HG03066 (cell line): Measurements from ENCODE around the gene NAXD.
"Not testable (repeated sequence)": the region's sequence is repeated elsewhere in the genome, so short reads cannot be mapped to it uniquely, and the experiment has no call there.

Source experiments
- ATAC-seq: cut with Tn5 transposase; IDR thresholded peaks from one replicate; pipeline ENCODE4 v1.9.1; 2021; ENCODE audit warnings: low read depth; ENCODE audit not compliant: unreplicated experiment

The NAXD gene

DNA sequence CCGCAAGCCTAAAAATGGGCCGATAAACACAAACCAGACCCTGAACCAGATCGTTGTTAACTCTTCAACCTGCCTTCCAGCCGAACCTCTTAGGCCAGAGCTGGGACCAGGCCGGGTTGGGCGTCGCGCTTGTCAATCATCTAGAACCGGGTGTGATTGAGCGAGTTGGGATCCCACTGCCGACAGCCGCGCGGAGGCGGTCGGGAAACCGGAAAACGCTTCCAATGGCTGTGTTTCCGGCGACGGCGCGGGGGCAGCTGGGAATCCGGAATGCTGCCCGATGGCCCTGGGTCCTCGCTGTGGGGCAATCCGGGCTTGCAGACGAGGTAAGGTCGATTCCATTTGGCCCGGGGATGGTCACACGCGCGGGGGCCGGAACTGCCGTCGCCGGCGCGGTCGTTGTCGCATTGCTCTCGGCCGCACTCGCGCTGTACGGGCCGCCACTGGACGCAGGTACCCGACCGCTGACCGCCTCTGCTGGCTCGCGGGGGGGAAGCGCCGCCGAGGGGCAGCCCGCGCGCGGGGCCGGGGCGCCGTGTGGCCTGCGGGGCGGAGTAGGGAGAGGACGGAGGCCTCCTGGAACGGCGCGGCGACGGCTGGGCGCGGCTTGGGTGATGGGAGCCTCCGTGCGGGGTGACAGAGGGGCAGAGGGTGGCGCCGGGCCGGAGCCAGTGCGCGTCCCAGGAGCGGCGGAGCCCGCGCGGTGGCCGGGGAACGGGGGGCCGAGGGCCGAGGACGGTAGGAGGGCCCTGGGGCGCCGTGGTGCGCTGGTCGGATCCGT, at the start of gene NAXD:
NAXD (plus strand) TSS at position 224 of the 781 bp plus-strand sequence; CDS start at position 281, 57 bp downstream.
- ATAC-seq: peak; percentile 60

DNA sequence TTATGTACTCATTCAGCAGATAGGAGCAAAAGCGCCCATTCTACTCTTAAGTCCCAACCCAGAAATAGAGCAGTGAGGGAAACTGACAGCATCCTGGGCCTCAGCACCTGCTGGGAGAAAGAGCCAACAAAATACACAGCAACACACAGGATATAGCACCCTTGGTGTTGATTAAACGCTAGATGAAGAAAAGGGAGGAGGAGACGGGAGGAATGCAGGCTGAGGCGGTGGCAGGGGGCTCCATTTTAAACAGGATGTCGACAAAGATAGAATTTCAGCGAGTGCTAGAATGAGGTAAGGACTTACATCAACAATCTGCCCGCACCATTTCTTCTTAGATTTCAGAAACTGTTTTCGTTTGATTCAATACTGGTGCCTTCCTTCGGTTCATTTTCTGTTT, 49.2 kb upstream of the NAXD start:
- ATAC-seq: no peak

DNA sequence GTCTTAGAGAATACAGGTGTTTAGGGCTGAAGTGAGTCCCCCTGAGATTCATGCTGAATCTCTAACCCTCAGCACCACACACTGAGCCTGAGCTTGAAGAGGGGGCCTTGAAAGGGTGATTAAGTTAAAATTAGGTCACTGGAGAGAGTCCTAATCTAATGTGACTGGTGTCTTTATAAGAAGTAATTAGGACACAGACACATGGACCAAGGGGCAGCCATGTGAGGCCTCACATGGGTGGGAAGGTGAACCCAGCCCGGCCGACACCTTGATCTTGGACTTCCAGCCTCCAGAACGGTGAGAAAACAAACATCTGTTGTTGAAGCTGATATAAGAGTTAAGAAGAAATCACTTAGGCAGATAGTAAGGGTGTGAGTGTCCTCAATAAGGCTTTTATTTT, 46.7 kb upstream of the NAXD start:
- no peak for ATAC-seq

DNA sequence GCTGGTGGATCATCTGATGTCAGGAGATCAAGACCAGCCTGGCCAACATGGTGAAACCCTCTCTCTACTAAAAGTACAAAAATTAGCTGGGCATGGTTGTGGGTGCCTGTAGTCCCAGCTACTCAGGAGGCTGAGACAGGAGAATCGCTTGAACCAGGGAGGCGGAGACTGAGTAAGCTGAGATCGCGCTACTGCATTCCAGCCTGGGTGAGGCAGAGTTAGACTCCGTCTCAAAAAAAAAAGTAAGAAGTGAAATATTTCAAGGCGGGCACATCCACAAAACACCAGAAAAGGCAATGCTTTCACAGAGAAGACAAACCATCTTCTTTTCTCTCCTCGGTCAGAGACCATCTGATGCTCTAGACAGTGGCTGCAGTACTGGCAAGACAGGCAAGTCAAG, 45.4 kb upstream of the NAXD start:
- ATAC-seq: not testable (repeated sequence)

DNA sequence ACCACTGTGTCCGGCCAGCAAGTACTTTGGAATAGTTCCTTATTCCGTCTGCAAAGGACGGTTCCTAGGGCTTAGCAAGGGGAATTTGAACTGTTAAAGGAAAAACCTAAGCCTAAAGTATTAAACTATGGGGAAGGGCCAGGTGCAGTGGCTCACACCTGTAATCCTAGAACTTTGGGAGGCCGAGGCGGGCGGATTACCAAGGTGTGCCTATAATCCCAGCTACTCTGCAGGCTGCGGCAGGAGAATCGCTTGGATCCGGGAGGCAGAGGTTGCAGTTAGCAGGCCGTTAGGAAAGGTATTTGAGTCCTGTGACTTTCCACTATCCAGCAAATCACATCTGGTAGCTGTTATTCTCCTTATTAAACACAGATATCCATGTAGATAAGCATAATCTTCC, 44.5 kb upstream of the NAXD start:
- no peak for ATAC-seq

DNA sequence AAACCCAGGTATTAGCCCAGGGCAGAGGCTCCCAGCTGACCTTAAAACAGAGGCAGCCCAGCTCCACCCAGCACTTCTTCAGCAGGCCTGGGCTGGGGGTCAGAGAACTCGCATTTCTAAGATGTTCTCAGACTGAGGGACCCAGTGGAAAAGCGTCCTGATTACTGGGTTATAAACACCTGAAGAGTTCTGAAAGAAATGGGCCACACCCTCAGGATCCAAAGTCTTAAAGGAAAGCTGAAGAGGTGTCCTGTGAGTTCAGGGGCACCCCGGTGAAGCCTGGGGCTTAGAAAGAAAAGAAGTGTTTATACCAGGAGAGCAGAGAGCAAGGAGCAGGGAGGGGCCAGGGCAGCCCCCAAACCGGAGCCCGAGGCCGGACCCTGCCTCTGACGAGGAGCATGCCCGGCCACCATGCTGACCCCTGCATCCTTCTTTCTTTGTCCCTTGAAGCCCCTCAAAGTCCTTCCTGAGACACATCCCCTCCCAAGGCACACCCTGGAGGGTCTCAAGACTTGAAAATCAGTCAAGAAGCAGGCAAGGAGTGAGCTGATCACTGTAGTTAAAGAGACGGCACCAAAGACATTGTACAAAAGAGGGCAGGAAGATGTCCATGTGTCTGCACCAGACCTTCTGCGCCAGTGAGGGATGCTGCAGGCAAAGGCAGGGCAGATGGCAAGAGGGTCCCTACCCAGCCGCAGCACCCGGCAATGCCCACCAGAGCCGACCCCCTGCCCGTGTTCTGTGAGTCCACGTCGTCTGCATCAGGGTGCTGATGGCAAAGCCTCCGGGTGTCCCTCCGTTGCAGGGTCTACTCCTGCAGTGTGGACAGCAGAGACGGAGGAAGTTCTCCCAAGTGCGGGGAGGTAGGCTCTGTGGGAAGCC, 43.2 kb upstream of the NAXD start:
- no peak for ATAC-seq

DNA sequence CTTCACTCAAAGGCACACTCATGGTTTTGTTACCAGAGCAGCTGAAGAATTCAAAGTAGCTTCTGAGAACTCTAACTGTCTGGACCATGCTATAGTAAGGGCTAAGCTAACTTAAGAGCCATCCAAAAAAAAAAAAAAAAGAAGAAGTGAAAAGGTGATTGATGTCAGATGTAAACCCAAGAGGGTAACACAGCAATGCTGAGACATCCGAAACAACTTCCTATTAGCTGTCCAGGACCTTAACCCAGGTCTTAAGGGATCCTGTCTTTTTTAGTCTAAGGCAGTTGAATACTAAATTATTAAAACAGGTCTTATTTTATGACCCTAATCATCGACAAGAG, 42.6 kb upstream of the NAXD start:
- peak; percentile 46 for ATAC-seq

DNA sequence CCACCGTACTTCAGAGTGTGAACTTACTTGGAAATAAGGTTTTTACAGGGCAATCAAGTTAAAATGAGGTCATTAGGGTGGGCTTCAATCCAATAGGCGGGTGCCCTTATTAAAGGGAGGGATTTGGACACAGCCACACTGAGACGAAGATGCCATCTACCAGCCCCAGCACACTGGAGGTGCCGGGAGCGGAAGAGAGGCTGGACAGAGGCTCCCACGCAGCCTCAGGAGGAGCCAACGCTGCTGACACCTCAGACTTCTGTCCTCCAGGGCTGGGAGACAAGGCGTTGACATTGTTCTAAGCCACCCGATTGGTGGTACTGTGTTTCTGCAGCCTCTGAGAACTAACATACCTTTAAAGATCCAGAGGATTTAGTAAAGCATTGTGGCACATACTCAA, 41.2 kb upstream of the NAXD start:
- no peak for ATAC-seq

DNA sequence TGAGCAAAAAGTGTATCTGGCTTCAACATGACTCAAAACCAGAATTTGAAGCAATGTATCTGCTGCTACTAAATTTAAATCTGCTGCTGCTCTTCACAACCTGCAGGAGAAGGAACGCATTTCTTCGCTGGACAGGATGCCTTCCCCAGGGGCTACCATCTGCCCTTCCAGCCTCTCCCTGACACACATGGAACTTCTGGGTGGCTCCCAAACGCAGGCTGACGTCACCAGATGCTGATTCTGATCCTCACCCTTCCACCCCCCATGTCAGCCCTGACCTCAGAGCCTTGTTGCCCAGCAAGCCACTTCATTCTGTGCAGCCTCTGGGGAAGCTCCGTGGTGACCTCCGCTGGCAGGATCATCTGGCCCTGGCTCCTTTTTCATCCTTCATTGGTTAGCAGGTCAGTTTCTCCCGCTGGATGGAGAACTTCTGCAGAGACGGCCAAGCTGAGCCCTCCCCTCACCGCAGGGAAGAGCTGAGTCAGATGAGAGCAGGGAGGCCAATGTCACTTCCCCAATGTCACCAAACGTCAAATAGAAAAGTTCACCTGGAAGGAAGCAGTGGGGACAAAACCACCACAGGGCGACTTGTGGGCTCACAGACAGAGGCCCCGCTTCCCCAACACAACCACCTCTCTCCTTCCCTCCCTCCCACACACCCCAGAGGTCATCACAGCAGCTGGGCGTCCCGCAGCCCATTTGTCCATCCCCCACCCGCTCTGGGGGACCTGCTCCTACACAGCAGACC, 39.8 kb upstream of the NAXD start:
- peak; percentile 76 for ATAC-seq

DNA sequence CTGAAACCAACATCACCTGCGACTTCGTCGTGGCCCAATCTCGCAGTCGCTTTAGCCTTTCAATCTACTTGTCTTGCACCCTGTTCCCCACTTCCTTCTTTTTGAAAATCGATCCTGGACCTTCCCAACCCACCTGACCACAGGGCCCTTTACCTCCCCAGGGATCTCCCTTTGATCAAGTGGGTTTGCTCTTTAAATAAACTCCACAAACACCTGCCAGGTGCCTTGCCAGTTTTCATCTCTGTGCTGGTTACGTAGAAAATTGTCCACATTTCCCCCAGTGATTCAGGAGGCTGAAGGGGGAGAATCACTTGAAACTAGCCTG, 39.3 kb upstream of the NAXD start:
- ATAC-seq: peak; percentile 1

DNA sequence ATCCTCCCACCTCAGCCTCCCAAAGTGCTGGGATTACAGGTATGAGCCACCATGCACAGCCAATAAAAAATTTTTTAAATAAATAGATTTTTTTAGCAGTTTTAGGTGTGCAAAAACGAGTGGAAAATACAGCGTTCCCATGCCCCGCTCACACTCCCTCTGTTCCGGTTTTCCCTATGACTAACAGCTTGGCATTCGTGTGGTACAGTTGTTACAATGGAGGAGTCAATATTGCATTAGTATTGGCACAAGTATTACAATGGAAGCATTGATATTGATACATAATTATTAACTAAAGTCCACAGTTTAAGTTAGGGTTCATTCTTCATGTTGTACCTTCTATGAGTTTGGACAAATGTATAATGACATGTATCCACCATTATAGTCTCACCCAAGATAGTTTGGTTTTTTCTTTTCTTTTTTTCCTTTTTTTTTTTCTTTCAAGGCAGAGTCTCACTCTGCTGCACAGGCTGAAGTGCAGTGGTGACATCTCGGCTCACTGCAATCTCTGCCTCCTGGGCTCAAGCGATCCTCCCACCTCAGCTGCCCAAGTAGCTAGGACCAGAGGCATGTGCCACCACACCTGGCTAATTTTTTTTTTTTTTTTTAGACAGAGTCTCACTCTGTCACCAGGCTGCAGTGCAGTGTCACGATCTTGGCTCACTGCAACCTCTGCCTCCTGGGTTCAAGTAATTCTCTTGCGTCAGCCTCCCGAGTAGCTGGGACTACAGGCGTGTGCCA, 38.4 kb upstream of the NAXD start:
- ATAC-seq: no peak

DNA sequence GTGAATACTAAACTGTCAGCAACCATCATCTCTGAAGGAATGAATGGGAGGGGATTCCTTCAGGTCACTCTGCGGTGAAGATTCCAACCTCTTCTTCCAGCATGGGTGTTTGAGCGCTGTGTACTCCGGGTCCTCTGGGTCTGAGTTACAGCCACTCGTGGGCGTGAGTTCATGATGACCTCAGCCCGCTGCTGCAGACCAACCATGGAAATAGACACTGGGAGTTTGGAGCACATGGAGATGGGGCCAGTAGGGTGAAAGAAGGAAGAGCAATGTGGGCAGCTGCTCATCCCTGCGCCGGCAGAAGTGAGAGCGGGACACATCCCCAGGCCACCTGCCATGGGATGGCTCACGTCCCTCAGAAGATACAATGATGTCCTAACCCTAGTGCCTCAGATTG, 37.0 kb upstream of the NAXD start:
- no peak for ATAC-seq

DNA sequence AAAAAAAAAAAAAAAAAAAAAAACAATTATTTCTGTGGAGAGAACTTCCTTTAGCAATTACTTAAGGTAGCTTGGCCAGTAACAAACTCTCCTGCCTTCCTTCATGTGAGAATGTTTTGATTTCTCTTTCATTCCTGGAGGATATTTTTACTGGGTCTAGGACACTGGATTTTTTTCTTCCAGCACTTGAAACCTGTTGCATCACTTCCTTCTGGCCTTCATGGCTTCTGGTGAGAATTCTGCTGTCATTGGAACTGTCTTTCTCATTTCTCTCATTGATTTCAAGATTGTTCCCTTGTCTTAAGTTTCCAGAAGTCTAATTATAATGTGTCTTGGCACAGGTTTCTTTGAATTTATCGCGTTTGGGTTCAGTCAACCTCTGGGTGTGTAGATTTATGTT, 34.5 kb upstream of the NAXD start:
- no peak for ATAC-seq

DNA sequence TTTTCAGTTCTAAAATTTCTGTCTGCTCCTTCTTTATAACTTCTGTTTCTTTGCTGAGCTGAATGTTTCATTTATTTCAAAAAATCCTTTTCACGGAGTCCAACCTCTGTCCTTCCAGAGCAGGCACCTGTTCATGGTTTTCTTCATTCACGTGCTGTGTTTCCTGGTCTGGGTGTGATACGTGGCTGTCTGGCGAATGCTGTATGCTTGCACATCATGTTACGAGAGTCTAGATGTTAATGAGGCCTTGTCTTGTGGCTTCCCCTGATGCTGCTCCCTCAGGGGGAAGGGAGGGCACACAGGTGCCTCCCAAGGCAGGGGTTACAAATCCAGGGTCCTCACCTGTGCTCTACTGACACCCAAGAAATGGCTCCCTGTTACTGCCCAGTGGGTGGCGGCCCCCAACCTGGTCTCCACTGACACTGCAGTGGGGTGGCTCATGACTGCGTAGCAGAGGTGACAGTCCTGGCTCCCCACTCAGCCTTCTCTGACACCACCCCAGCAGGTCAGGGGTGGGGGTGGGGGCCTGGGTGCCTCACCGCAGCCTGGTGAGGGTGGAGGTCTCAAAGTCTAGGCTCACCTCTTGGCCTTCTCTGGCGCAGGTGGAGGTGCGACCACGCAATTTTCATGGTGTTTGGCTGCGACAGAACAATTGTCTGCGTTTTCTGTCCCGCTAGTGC, 33.7 kb upstream of the NAXD start:
- no peak for ATAC-seq

DNA sequence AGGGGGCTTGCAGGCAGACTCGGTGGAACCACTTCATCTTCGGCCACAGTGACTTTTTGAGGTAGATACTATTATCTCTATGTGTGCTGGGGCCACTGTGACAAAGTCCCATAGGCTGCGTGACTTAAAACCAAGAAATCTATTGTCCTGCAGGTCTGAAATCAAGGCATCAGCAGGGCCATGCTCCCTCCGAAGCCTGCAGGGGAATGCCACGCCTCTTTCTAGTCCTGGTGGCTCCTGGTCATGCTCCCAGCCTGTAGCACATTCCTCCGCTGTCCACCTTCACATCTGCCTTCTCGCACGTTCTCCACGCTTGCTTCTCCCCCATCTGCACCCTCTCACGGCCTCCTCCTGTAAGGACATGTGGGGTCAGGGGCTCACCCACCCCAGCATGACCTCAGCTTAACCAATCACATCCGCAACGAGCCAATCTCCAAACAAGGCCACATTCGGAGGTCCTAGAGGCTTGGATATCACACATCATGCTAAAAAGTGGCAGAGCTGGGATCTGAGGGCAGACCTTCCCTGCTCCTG, 32.9 kb upstream of the NAXD start:
- ATAC-seq: no peak

DNA sequence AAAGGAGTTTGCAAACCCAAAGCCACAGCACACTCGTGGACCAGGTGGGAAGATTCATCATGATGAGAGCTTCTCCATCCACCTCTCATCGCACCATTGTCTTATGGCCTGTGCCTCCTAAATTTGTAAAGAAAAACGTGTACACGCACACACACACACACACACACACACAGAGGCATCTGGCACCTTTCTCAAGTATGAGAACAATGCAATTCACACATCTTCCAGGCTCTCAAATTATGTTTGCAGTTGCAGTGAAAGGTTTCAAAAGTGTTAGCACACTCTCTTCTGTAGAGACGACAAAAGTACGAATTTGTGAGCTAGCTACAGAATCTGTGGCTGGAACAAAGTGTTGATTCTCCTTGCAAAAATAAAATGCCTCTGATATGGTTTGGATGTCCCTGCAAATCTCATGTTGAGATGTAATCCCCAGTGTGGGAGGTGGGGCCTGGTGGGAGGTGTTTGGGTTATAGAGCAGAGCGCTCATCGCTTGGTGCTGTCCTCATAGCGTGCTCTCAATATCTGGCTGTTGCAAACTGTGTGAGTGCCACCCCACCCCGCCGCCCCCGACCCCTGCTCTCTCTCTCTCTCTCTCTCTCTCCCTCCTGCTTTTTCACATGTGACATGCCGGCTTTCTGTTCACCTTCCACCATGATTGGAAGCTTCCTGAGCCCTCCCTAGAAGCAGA, 32.0 kb upstream of the NAXD start:
- no peak for ATAC-seq

DNA sequence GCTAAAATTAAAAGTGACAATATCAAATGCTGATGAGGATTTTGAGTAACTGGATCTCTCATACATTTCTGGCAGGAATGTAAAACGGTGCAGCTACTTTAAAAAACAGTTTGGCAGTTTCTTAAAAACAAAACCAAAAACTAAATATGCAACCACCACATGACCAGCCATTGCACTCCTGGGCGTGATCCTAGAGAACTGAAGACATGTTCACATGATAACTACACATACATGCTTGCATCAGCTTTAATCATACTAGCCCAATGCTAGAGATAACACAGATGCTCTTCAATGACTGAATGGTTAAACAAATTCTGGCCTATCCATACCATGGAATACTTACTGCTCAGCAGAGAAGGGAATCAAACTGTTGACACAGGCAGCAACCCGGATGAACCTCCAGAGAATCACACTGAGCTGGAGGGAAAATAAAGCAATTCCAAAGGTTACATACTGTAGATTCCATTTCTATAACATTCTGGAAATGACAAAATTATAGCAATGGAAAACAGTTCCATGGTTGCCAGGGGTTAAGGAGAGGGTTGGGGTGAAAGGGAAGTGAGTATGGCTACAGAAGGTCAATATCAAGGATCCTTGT, 25.5 kb upstream of the NAXD start:
- no peak for ATAC-seq

DNA sequence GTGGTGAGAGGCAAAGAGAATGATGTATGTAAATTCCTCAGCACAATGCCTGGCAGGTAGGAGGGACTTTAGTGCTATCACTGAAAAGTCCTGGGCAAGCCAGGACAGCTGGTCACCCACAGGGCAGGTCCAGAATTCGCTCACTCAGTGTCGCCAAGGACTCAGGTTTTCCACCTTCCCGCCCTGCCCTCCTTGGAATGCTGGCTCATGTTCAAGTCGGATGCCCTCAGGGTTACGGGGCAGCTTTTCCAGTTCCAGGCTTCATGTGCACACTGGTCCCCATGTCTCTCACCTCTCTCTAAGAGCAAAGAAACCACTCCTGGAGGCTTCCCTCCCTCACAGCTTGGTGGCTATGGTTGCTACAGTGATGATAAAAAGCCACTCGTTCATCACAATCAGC, 24.8 kb upstream of the NAXD start:
- ATAC-seq: no peak

DNA sequence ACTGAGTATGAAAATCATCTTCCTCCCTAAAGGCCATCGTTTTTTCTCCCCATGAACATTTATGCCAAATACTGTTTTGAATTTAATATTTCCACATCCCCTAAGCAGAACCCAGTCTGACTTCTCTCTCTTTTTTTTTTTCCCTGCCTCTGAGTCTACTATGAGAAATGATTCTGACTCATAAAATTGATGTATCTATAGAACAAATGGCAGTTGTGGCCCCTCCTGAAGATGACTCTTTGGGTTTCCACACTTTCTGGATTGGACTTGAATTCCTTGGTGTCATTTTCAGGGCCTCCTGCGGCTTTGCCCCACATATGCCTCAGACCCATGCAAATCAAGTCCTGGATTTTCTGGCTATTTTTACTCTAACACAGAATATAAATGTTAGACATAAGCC, 22.7 kb upstream of the NAXD start:
- ATAC-seq: no peak
